Fibroblast of lung (primary cell): Measurements from ENCODE around the gene TFDP2.

ENCODE experiments used
- CTCF ChIP-seq, 2 donors: IDR thresholded peaks in 1 of 2; conservative IDR thresholded peaks in 1 of 2; 1 replicate in 1 of 2; 2 replicates in 1 of 2; pipeline ENCODE4 v1.5.1; 2011 to 2012; ENCODE audit warnings: low read length in 2 of 2, control low read depth in 1 of 2, inconsistent platforms in 1 of 2, low read depth in 1 of 2, mild to moderate bottlenecking in 1 of 2
- EZH2 ChIP-seq: IDR thresholded peaks from 2 replicates; pipeline ENCODE4 v1.5.1; 2012; ENCODE audit warnings: low read length, control low read depth, mild to moderate bottlenecking; ENCODE audit errors: missing control alignments

DNA sequence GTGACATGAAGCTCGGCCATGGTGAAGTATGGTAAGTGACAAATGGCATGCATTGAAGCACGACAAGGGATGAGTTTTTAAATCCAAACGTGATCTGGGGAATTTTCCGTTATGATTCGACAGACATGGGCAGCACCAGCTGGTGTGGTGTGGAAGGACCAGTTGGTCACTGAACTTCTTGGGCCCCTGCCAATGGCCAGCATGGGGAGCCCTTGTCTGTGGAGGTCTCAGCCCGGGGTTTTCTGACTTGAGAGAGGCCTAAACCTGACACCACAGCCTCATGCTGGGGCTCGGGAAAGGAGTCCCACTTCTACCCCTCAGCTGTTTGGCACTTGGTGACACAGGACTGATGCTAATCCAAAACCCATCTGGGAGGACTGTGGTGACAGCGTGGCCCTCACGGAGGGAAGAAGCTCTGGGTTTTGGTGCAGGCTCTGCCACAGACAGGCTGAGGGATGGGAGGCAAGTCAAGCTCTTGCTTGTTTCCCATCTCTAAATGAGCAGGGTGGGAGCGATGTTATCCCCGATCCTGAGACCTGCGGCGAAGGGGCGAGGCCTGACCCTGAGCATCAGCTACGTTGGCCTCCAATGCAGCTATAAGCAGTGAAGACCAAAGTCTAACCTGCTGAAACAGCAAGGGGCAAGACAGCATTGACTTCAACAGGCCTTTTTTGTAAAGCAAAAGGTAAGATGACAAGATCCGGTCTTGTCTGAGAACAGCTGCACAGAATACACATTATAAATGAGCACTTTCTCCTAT is 203.4 kb downstream of the TFDP2 start:
- no peak for TF ChIP-seq CTCF (conservative IDR thresholded peaks at IDR 0.05 in 1 of 2, IDR thresholded peaks at IDR 0.05 in 1 of 2; ENCODE audit: low read depth in 1 of 2, low read length in 2 of 2)
- no peak for TF ChIP-seq EZH2
